Measurements from ENCODE around the gene LYG1. TPM values are rescaled to one million over a fixed set of nuclear protein-coding genes. Genes with fewer than 3 reads are reported as not detected.
A peak's percentile ranks its signal among the peaks of the same experiment; 100 is the strongest.

Gene LYG1
- total RNA-seq, 4 donors from 2014 or later = 0.95 TPM; not detected in 3

DNA sequence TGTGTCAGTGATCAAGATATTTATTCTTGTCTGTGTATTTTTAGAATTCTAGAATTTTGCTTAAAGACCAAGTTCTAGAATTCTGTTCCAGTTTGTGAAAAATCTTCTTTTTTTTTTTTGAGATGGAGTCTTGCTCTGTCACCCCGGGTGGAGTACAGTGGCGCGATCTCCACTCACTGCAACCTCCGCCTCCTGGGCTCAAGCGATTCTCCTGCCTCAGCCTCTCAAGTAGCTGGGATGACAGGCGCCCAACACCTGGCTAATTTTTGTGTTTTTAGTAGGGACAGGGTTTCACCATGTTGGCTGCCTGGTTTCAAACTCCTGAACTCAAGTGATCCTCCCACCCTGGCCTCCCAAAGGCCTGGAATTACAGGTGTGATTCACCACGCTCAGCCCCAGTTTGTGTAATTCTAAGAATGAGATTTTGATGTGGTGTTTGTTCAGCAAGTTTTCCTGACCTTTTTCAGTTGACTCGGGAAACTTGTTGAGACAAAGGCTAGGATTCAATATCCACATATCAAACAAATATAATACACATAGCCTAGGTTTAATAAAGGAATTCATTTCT lies 39.8 kb upstream of the LYG1 start:
- no peak overlapping the region for H3K27ac ChIP-seq
- WGBS, 2 donors = 79 to 84% methylated on average over 8 of the region's 8 CpGs
- TF ChIP-seq, protein P1, sequence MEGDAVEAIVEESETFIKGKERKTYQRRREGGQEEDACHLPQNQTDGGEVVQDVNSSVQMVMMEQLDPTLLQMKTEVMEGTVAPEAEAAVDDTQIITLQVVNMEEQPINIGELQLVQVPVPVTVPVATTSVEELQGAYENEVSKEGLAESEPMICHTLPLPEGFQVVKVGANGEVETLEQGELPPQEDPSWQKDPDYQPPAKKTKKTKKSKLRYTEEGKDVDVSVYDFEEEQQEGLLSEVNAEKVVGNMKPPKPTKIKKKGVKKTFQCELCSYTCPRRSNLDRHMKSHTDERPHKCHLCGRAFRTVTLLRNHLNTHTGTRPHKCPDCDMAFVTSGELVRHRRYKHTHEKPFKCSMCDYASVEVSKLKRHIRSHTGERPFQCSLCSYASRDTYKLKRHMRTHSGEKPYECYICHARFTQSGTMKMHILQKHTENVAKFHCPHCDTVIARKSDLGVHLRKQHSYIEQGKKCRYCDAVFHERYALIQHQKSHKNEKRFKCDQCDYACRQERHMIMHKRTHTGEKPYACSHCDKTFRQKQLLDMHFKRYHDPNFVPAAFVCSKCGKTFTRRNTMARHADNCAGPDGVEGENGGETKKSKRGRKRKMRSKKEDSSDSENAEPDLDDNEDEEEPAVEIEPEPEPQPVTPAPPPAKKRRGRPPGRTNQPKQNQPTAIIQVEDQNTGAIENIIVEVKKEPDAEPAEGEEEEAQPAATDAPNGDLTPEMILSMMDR (IDR thresholded peaks at IDR 0.05) = no peak
- TF ChIP-seq POLR2A (IDR thresholded peaks at IDR 0.05) = no peak
- no peak for DNase-seq
- no peak overlapping the region for H3K4me3 ChIP-seq
- peaks cover 4 to 36% (median 21%) of the 10 kb centered on the region in 3 donors for H3K4me1 ChIP-seq
- intact Hi-C loops (cut with DNase I) = no loop called here
- no peaks in the 10 kb centered on the region for H3K27me3 ChIP-seq
- H3K9me3 ChIP-seq = no peaks in the 10 kb centered on the region
- H3K36me3 ChIP-seq = no peaks in the 10 kb centered on the region

DNA sequence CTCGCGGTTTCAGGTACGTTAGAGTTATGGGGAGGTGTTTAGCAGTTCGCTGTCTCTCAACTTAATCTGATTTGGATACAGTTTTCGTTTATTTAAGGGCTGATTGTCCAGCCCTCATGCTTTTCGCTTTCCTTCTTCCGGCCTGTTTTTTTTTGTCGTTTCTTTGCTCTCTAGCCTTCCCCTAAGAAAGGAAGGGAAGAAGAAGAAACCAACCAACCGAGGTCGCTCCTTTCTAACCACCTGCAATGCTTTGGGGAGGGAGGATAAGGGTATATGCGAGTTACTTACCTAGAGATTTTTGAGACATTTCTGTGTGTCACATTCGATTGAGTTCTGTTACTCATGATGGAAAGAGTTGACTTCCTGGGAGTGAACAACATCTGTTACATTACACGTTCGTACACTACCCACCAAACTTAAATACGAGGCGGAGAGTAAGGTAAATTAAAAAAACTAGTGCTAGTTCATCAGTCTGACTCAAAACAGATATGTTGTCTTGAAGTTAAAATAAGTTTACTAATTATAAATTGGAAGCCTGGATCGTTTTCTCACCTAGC lies 37.1 kb upstream of the LYG1 start:
- H3K27ac ChIP-seq = peak overlapping the region; percentile 84 to 97 (median 94)
- H3K9me3 ChIP-seq = no peaks in the 10 kb centered on the region
- TF ChIP-seq POLR2A (IDR thresholded peaks at IDR 0.05) = no peak
- TF ChIP-seq, protein P1 (IDR thresholded peaks at IDR 0.05) = no peak
- intact Hi-C loops (cut with DNase I) = loop anchor here (10.0 kb wide), 2 partner anchors 147 to 153 kb away; partner anchors contain the start of genes MITD1 and MRPL30
- peaks cover 13 to 55% (median 33%) of the 10 kb centered on the region in 3 donors for H3K4me1 ChIP-seq
- peaks cover 0 to 2% (median 0%) of the 10 kb centered on the region in 3 donors for H3K36me3 ChIP-seq
- 1 to 3% methylated on average over 17 of the region's 17 CpGs for WGBS, 2 donors
- peak overlapping the region; percentile 69 to 96 (median 75) for H3K4me3 ChIP-seq
- no peak for DNase-seq
- no peaks in the 10 kb centered on the region for H3K27me3 ChIP-seq

DNA sequence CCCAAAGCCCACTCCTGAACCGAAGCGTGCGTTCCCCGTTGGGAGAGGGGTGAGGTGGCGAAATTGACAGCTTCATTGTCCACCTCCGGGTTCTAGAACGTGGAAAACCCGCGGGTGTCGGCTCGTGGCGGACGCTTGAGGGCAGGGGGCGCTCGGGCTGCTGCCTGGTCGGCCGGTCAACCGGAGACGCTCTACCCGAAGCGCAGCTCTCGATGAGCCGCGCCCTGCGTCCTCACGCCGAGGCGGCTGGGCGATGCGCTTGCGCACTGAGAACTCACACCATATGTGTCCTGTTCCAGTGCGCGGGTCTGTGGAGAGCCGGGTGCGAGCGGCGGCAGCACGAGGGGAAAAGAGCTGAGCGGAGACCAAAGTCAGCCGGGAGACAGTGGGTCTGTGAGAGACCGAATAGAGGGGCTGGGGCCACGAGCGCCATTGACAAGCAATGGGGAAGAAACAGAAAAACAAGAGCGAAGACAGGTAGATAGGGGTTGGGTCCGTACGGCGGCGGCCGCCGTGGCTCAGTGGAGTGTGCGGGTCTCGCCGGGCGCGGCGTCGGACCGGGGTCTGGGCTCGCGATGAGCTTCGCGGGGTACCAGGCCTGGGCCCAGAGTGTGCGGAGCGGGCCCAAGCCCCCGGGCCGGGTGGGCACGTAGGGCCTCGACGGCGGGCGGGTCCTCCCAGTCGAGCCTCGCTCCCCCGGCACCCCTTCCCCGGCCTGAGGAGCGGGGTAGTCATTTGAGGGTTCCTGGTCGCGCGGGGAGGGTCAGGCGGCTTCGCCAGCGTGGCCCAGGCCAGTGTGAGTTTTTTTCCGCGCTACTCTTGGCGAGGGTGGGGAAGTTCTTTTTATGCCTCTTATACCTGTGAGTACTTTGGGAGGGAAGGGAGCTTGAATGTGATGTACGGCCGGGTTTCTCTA lies 36.4 kb upstream of the LYG1 start, which contains the start of gene EIF5B:
Gene EIF5B, plus strand, starts transcription at position 277 of the 916 bp plus-strand sequence. Its CDS starts 166 bp downstream, at position 443.
- H3K27ac ChIP-seq = peak within 1 kb of the TSS; percentile 84 to 97 (median 94)
- H3K4me1 ChIP-seq = peaks cover 10 to 55% (median 33%) of the 10 kb centered on the region in 3 donors
- DNase-seq = peak; percentile 80
- 1 to 2% methylated on average over 35 to 48 of the region's 87 CpGs for WGBS, 2 donors
- H3K27me3 ChIP-seq = no peaks in the 10 kb centered on the region
- H3K4me3 ChIP-seq = peak within 1 kb of the TSS; percentile 69 to 96 (median 75)
- H3K9me3 ChIP-seq = no peaks in the 10 kb centered on the region
- TF ChIP-seq, protein P1 (IDR thresholded peaks at IDR 0.05) = peak; percentile 13 to 57 (median 44)
- peak in 1 of 4 donors; percentile 68 for TF ChIP-seq POLR2A (IDR thresholded peaks at IDR 0.05)
- intact Hi-C loops (cut with DNase I) = loop anchor here (10.0 kb wide), 2 partner anchors 147 to 153 kb away; partner anchors contain the start of genes MITD1 and MRPL30
- peaks cover 0 to 9% (median 2%) of the 10 kb centered on the region in 3 donors for H3K36me3 ChIP-seq

DNA sequence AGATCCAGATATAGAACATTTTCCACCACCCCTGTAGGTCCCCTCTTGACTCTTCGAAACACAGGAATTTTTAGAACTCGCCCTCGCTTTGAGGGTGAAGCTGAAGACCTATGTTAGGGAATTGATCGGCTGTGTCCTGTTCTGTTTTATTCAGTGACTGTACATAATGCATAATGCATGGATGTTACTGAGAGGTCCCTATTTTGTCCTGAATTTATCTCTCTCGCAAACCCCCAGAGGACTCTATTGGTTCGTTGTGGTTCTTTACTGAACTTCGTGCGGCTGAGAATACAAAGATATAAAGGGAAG lies 35.8 kb upstream of the LYG1 start:
- no peak for DNase-seq
- WGBS, 2 donors = 1% methylated on average over 5 to 8 of the region's 8 CpGs
- TF ChIP-seq, protein P1 (IDR thresholded peaks at IDR 0.05) = no peak
- no peak for TF ChIP-seq POLR2A (IDR thresholded peaks at IDR 0.05)
- intact Hi-C loops (cut with DNase I) = loop anchor here (10.0 kb wide), 2 partner anchors 148 to 152 kb away; partner anchors contain the start of genes MITD1 and MRPL30
- Histone ChIP-seq H3K9me3 (no peaks in the 10 kb centered on the region), H3K36me3 (peaks cover 0 to 15% (median 6%) of the 10 kb centered on the region in 3 donors), H3K4me3 (peak overlapping the region; percentile 69 to 96 (median 75)), H3K27ac (peak overlapping the region; percentile 84 to 97 (median 94)), H3K27me3 (no peaks in the 10 kb centered on the region), H3K4me1 (peaks cover 9 to 55% (median 33%) of the 10 kb centered on the region in 3 donors)

Measured in esophagus squamous epithelium (tissue), 5 donors.